ENCODE results near the gene TMEM184A.

The TMEM184A gene

GRCh38 chr7:1567049-1567771, 11.2 kb upstream of the TMEM184A start:
- no peak for DNase-seq

DNA sequence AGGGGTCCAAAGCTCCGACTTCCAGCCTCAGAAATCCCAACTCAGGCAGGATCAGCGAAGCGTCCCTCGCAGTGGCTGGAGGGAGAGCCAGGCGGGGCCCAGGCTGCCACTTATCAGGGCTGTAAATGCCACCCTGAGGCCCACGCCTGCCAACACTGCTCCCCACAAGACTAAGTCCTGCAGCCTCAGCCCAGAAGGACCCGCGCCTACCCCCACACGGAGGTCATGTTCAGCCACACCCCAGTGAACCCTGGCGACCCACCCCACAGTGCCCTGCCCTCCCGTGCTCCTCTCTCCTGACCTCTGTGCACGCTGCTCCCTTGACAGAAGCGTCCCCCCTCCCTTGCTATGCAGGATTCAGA, 10.7 kb upstream of the TMEM184A start:
- DNase-seq: no peak

GRCh38 chr7:1564603-1565022, 8.6 kb upstream of the TMEM184A start:
- no peak for DNase-seq

DNA sequence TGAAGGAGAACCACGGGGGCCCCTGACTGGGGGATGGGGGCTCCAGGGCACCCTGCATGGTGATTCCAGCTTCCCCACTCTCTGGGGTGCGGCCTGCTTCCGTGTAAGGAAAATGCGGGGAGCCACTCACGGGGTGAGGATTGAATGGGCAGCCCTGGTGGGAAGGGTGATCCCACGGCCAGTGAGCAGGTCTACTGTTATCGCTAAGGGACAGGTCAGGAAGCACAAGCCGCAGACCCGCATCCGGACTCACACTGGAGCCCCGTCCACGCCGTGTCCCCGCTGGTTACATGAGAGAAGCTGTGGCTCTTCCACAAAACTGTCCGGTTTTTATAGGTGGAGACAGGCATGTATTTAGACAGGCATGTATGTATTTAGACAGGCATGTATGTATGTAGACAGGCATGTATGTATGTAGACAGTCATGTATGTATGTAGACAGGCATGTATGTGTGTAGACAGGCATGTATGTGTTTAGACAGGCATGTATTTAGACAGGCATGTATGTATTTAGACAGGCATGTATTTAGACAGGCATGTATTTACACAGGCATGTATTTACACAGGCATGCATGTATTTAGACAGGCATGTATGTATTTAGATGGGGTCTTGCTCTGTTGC, 8.1 kb upstream of the TMEM184A start:
- no peak for DNase-seq

DNA sequence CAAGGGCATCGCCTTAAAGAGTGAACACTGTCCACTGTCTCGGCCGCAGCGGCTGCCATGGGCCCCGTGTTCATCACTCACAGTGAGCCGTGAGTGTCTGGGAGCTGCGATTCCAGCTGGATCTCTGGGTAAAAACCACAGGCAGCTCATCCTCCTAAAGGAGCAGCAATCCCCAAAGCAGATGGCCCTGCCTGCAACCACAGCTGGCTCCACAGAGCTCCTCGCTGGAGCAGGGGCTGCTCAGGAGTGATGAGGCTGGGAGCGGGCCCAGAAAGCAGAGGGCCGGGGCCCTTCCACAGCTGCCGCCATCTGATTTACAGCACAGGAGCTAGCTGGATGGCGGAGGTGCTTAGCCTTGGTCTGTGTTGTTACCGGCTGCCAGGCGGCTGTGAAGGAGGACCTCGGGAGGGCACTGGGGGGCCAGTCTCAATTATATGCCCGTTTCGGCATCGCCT, 6.6 kb upstream of the TMEM184A start:
- no peak for DNase-seq

DNA sequence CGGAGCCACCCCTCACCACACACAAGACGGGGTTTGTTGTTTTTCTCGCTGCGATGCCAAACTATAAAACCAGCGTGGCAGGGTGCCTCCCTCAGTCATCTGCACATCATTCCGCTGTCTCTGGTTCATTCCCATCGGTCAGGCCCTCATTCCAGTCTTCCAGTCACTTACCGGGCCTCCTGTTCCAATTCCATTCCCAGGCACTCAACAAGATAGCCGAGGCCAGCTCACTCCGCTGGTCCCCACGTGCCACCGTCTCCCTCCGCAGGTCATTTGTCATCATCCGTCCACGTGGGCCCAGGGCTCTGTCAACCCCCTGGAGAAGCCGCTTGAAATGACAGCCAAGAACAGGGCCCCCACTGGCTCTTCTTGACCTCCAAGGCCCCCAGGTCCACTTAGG, 6.1 kb upstream of the TMEM184A start:
- DNase-seq: no peak

- DNase-seq: no peak
Measured at GRCh38 chr7:1561036-1561940, 5.3 kb upstream of the TMEM184A start.

GRCh38 chr7:1560620-1561031, 4.6 kb upstream of the TMEM184A start:
- DNase-seq: no peak

DNA sequence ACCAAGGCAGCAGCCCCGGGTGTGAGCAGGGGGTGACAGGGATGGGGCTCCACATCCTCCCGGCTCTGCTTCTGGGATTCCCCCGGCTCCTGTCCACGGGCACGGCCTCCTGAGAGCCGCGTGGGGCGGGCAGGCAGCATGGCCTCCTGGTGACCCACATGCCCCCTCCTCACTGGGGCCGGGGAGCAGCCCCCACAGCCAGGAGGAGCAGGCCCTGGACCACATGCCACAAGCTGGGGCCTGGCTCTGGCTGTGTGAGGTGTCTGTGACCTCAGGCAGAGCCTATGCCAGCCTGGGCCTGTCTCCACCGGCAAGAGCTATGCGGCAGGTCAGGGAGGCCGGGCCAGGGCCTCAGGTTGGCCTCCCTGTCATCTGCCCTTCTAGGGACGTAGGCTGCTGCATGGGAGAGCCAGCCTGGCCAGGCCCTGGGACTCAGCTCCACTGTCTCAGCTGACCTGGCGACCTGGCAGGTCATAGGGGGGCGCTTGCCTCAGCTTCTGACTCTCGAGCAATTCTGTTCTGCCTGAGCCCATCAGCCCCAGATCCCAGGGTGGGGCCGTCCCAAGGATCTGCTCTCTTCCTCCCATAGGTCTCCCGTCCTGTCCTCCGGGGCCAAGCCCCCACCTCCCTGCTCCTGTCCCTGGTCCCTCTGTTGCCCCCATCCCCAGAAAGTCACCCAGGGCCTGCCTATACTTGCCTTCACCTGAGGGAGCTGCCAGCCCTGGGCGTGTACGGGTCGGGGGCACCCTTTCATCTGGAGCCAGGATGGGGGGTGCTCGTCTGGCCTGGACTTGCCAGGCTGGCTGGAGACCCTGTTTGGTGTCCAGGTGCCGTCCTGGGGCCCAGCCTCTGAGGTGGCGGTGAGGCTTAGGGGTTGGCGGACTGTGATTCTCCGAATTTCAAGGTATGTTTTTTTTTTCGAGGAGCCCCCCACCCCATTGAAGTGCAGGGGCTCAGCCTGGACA, 3.9 kb upstream of the TMEM184A start:
- no peak for DNase-seq

DNA sequence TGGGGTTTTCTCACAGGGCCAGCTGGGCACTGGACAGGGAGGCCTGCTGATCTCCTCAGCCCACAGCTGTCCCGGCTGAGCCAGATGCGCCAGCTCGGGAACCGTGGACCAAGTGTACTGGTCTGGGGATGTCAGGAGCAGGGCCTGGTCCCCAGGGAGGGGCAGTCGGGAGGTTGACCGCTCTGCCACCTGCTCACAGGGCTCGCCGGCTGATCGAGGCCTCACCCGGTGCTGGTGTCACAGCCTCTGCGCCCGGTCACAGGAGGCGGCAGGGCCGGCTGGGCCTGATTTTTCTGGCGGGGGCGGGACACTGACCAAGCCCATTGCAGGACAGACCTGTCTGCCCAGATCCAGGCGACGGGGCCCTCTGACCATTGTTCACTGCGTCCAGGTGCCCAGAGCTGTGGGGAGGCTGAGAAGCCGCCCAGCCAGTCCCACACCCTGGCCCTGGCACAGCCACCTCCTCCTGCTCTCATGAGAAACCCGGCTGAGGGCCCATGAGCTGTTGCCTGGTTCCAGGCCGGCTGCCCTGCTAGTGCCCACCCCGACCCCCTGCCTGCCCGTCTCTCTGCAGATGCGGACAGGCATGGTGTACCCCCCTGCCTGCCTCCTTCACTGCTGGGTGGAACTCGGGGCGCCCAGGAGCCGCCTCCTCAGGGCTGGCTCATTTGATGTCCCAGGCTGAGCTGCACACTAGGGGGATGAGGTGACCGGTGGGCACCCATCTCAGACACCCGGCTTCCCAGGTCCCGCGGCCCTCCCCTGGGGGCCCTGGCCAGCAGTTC, 3.0 kb upstream of the TMEM184A start:
- DNase-seq: no peak

GRCh38 chr7:1558181-1558811, 2.3 kb upstream of the TMEM184A start:
- DNase-seq: no peak

DNA sequence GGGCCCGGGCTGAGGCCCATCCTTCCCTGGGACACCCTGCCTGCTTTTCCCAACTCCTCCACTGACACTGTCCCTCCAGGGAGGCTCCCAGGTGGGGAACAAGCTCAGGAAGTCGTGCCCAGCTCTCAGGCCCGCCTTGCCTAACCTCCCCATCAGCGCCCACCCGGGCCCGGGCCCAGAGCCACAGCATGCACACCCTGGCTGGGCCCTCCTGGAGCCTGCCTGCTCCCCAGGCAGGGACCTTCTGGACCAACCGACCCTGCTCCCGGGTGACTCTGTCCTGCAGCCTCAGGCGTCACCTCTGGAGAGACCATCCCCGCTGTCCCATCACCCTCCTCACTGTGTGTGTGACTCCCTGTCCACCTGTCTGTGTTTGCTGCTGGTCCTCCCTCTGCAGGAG, 1.8 kb upstream of the TMEM184A start:
- DNase-seq: no peak

GRCh38 chr7:1557006-1557405, 1.0 kb upstream of the TMEM184A start:
- DNase-seq: no peak

- DNase-seq: peak; percentile 11
Measured at GRCh38 chr7:1555046-1555812, 776 bp downstream of the TMEM184A start.

DNA sequence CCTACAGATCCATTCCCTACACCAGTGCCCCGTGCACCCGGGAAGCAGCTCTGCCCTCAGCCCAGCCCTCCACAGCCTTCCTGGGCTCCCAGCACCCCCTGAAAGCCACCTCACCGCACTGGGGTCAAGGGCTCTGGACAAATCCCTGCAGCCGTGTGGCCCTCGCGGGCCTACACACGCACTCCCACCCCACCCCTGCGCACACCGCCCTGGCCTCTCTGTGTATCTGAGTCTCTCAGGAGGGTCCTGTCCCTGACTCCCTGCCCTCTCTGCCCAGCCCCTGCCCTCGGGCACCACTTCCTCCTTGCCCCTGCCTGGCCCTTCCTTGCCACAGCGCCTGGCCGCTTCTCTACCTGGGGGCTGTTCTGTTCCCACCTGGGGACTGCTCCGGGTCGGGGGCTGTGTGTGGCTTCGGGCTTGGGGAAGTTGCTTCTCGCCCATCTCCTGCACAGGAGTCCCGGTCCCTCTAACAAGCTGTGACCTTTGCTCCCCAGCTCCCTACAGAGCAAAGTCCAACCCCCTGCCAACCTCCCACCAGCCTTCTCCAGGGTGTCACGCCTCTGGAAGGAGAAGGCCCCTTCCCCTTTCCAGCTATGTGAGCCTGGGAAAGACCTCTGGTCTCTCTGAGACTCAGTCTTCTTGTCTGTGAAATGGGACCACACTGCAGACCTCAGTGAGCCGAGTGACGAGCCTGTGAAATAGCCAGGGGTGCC, 1.5 kb downstream of the TMEM184A start:
- DNase-seq: no peak

DNA sequence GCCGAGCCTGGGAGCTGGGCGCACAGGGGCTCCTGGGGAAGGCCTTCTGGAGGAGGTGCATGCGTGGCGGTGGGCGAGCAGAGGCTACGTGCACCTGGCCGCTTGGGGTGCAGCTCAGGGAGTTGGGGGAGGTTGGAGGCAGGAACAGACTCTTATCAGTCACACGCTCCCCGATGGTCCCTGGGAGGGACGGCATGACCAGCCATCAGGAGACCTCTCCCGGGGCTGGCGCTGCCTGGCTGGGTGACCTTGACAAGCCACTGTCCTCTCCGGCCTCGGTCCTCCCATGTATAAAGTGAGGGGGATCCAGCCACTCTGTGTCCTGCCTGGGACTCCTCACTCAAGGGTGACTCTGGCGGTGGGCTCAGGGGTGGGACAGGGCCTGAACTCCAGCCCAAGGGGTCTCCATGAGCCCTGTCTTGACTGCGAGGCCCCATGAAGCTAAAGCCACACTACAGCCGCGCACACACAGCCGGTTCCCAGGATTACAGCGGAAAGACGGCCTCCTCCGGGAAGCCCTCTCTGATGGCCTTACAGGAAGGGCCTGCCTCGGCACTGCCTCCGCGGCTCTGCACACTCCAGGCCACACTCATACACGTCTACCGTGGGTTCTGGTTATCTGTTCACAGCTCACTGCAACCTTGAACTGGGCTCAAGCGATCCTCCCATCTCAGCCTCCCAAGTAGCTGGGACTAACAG, 2.3 kb downstream of the TMEM184A start:
- no peak for DNase-seq

DNA sequence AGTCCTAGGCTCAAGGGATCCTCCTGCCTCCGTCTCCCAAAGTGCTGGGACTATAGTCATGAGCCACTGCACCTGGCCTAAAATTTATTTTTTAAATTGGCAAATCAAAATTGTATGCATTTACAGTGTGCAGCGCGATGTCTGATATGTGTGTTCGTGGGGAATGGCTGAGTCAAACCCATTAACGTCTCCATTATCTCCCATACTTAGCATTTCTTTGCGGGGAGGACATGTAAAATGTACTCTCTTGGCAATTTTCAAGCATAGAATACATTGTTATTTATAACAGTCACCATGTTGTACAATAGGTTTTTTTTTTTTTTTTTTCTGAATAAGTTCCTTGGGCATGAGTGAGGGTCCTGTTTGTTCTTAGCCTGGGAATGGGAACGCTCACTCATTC, 3.8 kb downstream of the TMEM184A start:
- no peak for DNase-seq

DNA sequence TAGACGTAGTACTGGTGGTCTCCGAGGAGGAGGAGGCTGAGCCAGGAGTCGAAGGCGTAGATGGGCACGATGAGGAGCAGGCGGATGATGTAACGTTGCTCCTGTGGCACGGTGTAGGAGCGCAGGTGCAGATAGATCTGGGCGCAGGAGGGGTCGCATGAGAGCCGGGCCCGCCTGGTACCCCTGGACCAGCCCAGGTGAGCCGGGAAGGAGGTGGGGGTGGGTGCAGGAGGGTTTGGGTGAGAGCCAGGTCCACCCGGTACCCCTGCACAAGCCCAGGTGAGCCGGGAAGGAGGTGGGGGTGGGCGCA, 5.2 kb downstream of the TMEM184A start:
- DNase-seq: no peak

Data from NCI-H526 treated with DMSO at 0.1 percent for 48 hours (cell line).